Smooth muscle cell (in vitro differentiated cells): ENCODE measurements around the gene OR6M1. TPM values are rescaled to one million over a fixed set of nuclear protein-coding genes. Genes with fewer than 3 reads are reported as not detected.

ENCODE experiments used
- DNase-seq: peaks from one replicate; lab custom pipeline; 2025; ENCODE audit not compliant: unreplicated experiment; lab: John Stamatoyannopoulos, UW
- H2AFZ ChIP-seq: fragments of 200-600 bp; sonication (generic); 2 replicates; pipeline ENCODE4 v1.6.0; 2016; ENCODE audit warnings: antibody characterized with exemption, low read depth, mild to moderate bottlenecking
- H3F3A ChIP-seq: fragments of 200-600 bp; sonication (generic); 2 replicates; pipeline ENCODE4 v1.6.0; 2017; ENCODE audit warnings: antibody characterized with exemption, low read depth
- H3K27ac ChIP-seq: fragments of 200-600 bp; sonication (generic); 2 replicates; pipeline ENCODE4 v1.5.1; 2016; ENCODE audit warnings: low read depth, mild to moderate bottlenecking
- H3K27me3 ChIP-seq: fragments of 200-600 bp; sonication (generic); 2 replicates; pipeline ENCODE4 v1.6.1; 2016; ENCODE audit warnings: low read depth, mild to moderate bottlenecking
- H3K36me3 ChIP-seq: fragments of 200-600 bp; sonication (generic); 2 replicates; pipeline ENCODE4 v1.5.1; 2016; ENCODE audit warnings: low read depth
- H3K4me1 ChIP-seq: fragments of 200-600 bp; sonication (generic); 2 replicates; pipeline ENCODE4 v1.5.1; 2016; ENCODE audit warnings: low read depth
- H3K4me2 ChIP-seq: fragments of 200-600 bp; sonication (generic); 2 replicates; pipeline ENCODE4 v1.6.0; 2016; ENCODE audit warnings: mild to moderate bottlenecking
- H3K4me3 ChIP-seq: fragments of 200-600 bp; sonication (generic); 2 replicates; pipeline ENCODE4 v1.5.1; 2016; ENCODE audit warnings: mild to moderate bottlenecking
- H3K79me2 ChIP-seq: fragments of 200-600 bp; sonication (generic); 2 replicates; pipeline ENCODE4 v1.6.0; 2016; ENCODE audit warnings: low read depth, mild to moderate bottlenecking
- H3K9ac ChIP-seq: fragments of 200-600 bp; sonication (generic); 2 replicates; pipeline ENCODE4 v1.6.0; 2016; ENCODE audit warnings: low read depth
- H3K9me3 ChIP-seq: fragments of 200-600 bp; sonication (generic); replicated peaks from 2 replicates; pipeline ENCODE4 v1.5.1; 2016; ENCODE audit warnings: low read depth
- H4K20me1 ChIP-seq: fragments of 200-600 bp; sonication (generic); 2 replicates; pipeline ENCODE4 v1.6.0; 2016; ENCODE audit warnings: low read depth
- CTCF ChIP-seq: fragments of 200-600 bp; sonication (generic); IDR thresholded peaks from 2 replicates; pipeline ENCODE4 v1.5.1; 2017; ENCODE audit warnings: borderline replicate concordance, mild to moderate bottlenecking, antibody characterized with exemption; ENCODE audit not compliant: insufficient read depth, poor library complexity, severe bottlenecking
- WGBS: methylation state at CpG from one replicate; pipeline ENCODE4 v1.1.7; 2016; ENCODE audit warnings: low lambda C conversion rate; 5-methylcytosine and 5-hydroxymethylcytosine counted together
- polyA plus RNA-seq: library from polyadenylated mRNA; unstranded; fragments of >200 nt; fragmentation: Nextera tagmentation; extraction: Ambion mirVana; gene quantifications from 2 replicates; pipeline ENCODE4 v1.2.1, GENCODE V29; 2016
- total RNA-seq: library from RNA; depleted of rRNA; stranded (reverse); fragments of >200 nt; gene quantifications from 2 replicates; pipeline ENCODE4 v1.2.3, GENCODE V29; 2014

Gene OR6M1
- total RNA-seq (not detected in 2 replicates), polyA plus RNA-seq (not detected in 2 replicates)

- Histone ChIP-seq H3K4me1 (no peaks in the 10 kb centered on the region), H3K27me3 (no peaks in the 10 kb centered on the region), H4K20me1 (no peaks in the 10 kb centered on the region), H3K27ac (no peak within 1 kb of the TSS), H3K79me2 (no peaks in the 10 kb centered on the region), H3K4me3 (no peak within 1 kb of the TSS), H3K9ac (no peak within 1 kb of the TSS), H2AFZ (no peak within 1 kb of the TSS), H3K4me2 (no peak within 1 kb of the TSS), H3K36me3 (no peaks in the 10 kb centered on the region), H3F3A (no peaks in the 10 kb centered on the region), H3K9me3 (no peaks in the 10 kb centered on the region)
- DNase-seq, result no peak
- no peak for TF ChIP-seq CTCF
- WGBS, result 84% methylated on average over 4 of the region's 4 CpGs
Observed at GRCh38 chr11:123806249-123806648, at the start of gene OR6M1. Gene OR6M1, minus strand, starts transcription at chr11:123806349. Its CDS starts 0 bp downstream, at chr11:123806349.

GRCh38 chr11:123853038-123853437, 46.9 kb upstream of the OR6M1 start:
- Histone ChIP-seq H3K79me2 (no peaks in the 10 kb centered on the region), H4K20me1 (no peaks in the 10 kb centered on the region), H3K4me1 (no peaks in the 10 kb centered on the region), H3K9me3 (no peaks in the 10 kb centered on the region), H3K27me3 (no peaks in the 10 kb centered on the region), H3F3A (no peaks in the 10 kb centered on the region), H3K27ac (no peak overlapping the region), H3K4me3 (no peak overlapping the region), H2AFZ (no peak overlapping the region), H3K4me2 (no peak overlapping the region), H3K9ac (no peak overlapping the region), H3K36me3 (no peaks in the 10 kb centered on the region)
- TF ChIP-seq CTCF, result no peak
- 90% methylated on average over 2 of the region's 2 CpGs for WGBS
- DNase-seq, result no peak

- Histone ChIP-seq H3F3A (no peaks in the 10 kb centered on the region), H3K27me3 (no peaks in the 10 kb centered on the region), H3K9me3 (no peaks in the 10 kb centered on the region), H3K27ac (no peak overlapping the region), H3K4me3 (no peak overlapping the region), H3K4me1 (no peaks in the 10 kb centered on the region), H3K36me3 (no peaks in the 10 kb centered on the region), H4K20me1 (no peaks in the 10 kb centered on the region), H3K4me2 (no peak overlapping the region), H3K79me2 (no peaks in the 10 kb centered on the region), H3K9ac (no peak overlapping the region), H2AFZ (no peak overlapping the region)
- no peak for DNase-seq
- no peak for TF ChIP-seq CTCF
Observed at GRCh38 chr11:123852321-123852720, 46.2 kb upstream of the OR6M1 start.

GRCh38 chr11:123851110-123851509, 45.0 kb upstream of the OR6M1 start:
- TF ChIP-seq CTCF, result no peak
- H3F3A ChIP-seq, result no peaks in the 10 kb centered on the region
- no peaks in the 10 kb centered on the region for H3K79me2 ChIP-seq
- H3K27ac ChIP-seq, result no peak overlapping the region
- no peak for DNase-seq
- H3K9ac ChIP-seq, result no peak overlapping the region
- H3K4me3 ChIP-seq, result no peak overlapping the region
- H2AFZ ChIP-seq, result no peak overlapping the region
- WGBS, result 94% methylated on average over 4 of the region's 4 CpGs
- no peaks in the 10 kb centered on the region for H3K4me1 ChIP-seq
- no peaks in the 10 kb centered on the region for H3K36me3 ChIP-seq
- H3K27me3 ChIP-seq, result no peaks in the 10 kb centered on the region
- no peaks in the 10 kb centered on the region for H4K20me1 ChIP-seq
- H3K4me2 ChIP-seq, result no peak overlapping the region
- no peaks in the 10 kb centered on the region for H3K9me3 ChIP-seq
